ENCODE results near the gene ZAP70. TPM values are rescaled to one million over a fixed set of nuclear protein-coding genes. Genes with fewer than 3 reads are reported as not detected.

The ZAP70 gene
- total RNA-seq, 6 experiments from 2014 or later = 0.74 to 2.1 (median 1.4) TPM

DNA sequence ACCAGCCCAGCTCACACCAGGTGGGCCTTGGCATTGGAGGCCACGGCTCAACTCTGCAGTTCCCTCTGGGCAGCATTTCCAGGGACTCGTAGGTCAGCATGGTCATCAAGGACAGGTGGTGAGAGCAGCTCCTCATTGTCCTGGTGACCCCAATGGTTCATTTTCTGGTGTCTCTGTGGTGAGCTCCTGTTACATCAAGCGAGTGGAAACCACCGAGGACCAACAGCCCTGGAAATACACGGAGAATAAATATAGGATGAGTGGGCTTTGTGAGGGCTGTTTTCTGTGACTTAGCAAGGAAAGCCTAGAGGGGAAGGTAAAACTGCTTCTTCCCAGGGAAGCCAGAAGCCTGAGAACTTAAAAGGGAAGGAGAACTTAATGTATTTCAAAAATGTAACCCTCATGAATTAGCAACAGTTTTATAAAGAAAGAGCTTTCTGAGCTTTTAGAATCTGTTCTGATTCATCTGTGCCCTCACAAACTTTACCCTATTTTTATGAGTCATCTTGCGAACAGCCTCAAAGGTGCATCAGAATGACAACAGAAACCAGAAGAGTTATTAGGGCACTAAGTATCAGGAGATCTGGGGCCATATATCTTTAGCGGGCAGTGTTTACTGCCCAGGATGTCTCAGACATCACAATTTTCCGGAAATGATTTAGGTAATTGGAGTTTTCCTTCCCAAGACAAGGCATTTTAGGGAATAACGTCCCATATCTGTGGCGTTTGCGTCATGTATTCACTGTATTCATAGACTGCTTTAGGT lies 25.1 kb upstream of the ZAP70 start:
- WGBS (ENCODE audit: insufficient coverage, low coverage, low lambda C conversion rate, missing lambda C conversion rate) = 80% methylated on average over 7 of the region's 11 CpGs
- intact Hi-C loops (cut with DNase I) = no loop called here

DNA sequence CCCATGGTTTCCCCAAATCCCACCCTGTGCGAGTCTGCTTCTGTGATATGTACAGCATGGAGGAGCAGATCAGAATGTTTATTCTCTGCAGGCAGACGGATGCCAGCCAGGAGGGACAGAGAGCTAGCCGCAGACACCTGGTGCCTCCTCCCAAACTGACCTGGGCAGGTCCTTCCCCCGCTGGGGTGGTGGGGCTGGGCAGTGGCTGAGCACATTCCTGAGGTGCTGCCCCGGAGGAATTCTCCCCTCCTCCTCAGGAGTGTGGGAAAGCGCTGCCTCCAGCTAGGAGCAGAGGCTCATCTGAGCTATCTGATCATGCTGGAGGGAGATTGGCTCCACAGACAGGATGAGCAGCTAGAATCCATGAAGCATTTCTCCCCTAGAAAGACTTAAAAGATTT lies 22.2 kb upstream of the ZAP70 start:
- no peak for DNase-seq
- H3K4me1 ChIP-seq = no peaks in the 10 kb centered on the region
- H3K27ac ChIP-seq = no peak overlapping the region
- no peak for ATAC-seq
- no peaks in the 10 kb centered on the region for H3K27me3 ChIP-seq
- intact Hi-C loops (cut with DNase I) = loop anchor here in 1 of 2 donors (10.0 kb wide), 1 partner anchor 96 kb away; no protein-coding TSS in a partner anchor
- no peak overlapping the region for H3K4me3 ChIP-seq
- H3K36me3 ChIP-seq = no peaks in the 10 kb centered on the region
- H3K9me3 ChIP-seq = no peaks in the 10 kb centered on the region
- TF ChIP-seq, protein P1, sequence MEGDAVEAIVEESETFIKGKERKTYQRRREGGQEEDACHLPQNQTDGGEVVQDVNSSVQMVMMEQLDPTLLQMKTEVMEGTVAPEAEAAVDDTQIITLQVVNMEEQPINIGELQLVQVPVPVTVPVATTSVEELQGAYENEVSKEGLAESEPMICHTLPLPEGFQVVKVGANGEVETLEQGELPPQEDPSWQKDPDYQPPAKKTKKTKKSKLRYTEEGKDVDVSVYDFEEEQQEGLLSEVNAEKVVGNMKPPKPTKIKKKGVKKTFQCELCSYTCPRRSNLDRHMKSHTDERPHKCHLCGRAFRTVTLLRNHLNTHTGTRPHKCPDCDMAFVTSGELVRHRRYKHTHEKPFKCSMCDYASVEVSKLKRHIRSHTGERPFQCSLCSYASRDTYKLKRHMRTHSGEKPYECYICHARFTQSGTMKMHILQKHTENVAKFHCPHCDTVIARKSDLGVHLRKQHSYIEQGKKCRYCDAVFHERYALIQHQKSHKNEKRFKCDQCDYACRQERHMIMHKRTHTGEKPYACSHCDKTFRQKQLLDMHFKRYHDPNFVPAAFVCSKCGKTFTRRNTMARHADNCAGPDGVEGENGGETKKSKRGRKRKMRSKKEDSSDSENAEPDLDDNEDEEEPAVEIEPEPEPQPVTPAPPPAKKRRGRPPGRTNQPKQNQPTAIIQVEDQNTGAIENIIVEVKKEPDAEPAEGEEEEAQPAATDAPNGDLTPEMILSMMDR (IDR thresholded peaks at IDR 0.05) = no peak
- TF ChIP-seq POLR2A (IDR thresholded peaks at IDR 0.05) = no peak
- no CpG with 5 or more reads among the region's 6 CpGs for WGBS (ENCODE audit: insufficient coverage, low coverage, low lambda C conversion rate, missing lambda C conversion rate)

More for the DNA sequence above, 25.1 kb upstream of the ZAP70 start:
- Histone ChIP-seq H3K27ac (no peak overlapping the region), H3K9me3 (no peaks in the 10 kb centered on the region), H3K27me3 (no peaks in the 10 kb centered on the region), H3K4me3 (no peak overlapping the region), H3K36me3 (no peaks in the 10 kb centered on the region), H3K4me1 (no peaks in the 10 kb centered on the region)
- TF ChIP-seq POLR2A (IDR thresholded peaks at IDR 0.05) = no peak
- TF ChIP-seq, protein P1 (IDR thresholded peaks at IDR 0.05) = no peak
- DNase-seq = no peak
- ATAC-seq = no peak

DNA sequence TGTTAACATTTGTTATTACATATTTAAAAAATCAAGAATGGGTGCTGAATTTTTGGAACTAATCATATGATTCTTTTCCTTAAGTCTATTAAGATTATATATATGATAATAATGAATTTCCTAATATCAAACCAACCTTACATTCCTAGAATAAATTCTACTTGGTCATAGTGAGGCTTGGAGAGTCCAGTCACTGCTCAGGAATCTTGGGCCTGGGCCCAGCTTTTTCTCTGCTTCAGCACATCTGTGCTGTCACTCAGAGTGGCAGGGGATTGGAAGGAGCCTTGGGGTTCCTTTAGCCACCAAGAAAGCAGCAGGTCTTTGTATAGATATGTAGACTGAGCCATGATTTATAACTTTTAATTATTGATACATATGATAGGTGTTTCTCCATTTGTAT lies 19.9 kb upstream of the ZAP70 start:
- TF ChIP-seq, protein P1 (IDR thresholded peaks at IDR 0.05) = no peak
- TF ChIP-seq POLR2A (IDR thresholded peaks at IDR 0.05) = no peak
- intact Hi-C loops (cut with DNase I) = loop anchor here in 1 of 2 donors (10.0 kb wide), 1 partner anchor 99 kb away; no protein-coding TSS in a partner anchor
- ATAC-seq (no peak), DNase-seq (no peak)
- Histone ChIP-seq H3K27ac (no peak overlapping the region), H3K27me3 (no peaks in the 10 kb centered on the region), H3K36me3 (no peaks in the 10 kb centered on the region), H3K4me3 (no peak overlapping the region), H3K9me3 (no peaks in the 10 kb centered on the region), H3K4me1 (peaks cover 0 to 4% (median 0%) of the 10 kb centered on the region in 4 donors)

DNA sequence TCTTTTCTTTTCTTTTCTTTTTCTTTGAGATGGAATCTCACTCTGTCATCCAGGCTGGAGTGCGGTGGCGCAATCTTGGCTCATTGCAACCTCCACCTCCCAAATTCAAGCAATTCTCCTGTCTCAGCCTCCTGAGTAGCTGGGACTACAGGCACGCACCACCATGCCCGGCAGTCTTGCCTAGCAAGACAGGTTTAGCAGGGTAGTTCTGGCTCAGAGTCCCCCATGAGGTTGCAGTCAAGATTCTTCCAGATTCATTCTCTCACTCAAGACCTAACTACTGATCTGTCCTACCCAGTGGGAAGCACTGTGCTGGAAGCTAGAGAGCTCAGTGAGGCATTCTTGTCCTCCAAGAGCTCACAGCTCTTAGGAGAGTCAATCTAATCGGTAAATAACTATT lies 17.6 kb upstream of the ZAP70 start:
- no peak overlapping the region for H3K27ac ChIP-seq
- no peaks in the 10 kb centered on the region for H3K9me3 ChIP-seq
- H3K36me3 ChIP-seq = no peaks in the 10 kb centered on the region
- H3K4me3 ChIP-seq = no peak overlapping the region
- no peaks in the 10 kb centered on the region for H3K27me3 ChIP-seq
- WGBS (ENCODE audit: insufficient coverage, low coverage, low lambda C conversion rate, missing lambda C conversion rate) = 99% methylated on average over 5 of the region's 5 CpGs
- no peak for ATAC-seq
- TF ChIP-seq, protein P1 (IDR thresholded peaks at IDR 0.05) = no peak
- no peak for TF ChIP-seq POLR2A (IDR thresholded peaks at IDR 0.05)
- intact Hi-C loops (cut with DNase I) = loop anchor here in 1 of 2 donors (10.0 kb wide), 1 partner anchor 101 kb away; no protein-coding TSS in a partner anchor
- H3K4me1 ChIP-seq = peaks cover 0 to 4% (median 0%) of the 10 kb centered on the region in 4 donors
- DNase-seq = peak in 1 of 3 donors; percentile 18

Data from right lobe of liver (tissue), 6 donors.